ENCODE measurements around the gene MEGF11.

DNA sequence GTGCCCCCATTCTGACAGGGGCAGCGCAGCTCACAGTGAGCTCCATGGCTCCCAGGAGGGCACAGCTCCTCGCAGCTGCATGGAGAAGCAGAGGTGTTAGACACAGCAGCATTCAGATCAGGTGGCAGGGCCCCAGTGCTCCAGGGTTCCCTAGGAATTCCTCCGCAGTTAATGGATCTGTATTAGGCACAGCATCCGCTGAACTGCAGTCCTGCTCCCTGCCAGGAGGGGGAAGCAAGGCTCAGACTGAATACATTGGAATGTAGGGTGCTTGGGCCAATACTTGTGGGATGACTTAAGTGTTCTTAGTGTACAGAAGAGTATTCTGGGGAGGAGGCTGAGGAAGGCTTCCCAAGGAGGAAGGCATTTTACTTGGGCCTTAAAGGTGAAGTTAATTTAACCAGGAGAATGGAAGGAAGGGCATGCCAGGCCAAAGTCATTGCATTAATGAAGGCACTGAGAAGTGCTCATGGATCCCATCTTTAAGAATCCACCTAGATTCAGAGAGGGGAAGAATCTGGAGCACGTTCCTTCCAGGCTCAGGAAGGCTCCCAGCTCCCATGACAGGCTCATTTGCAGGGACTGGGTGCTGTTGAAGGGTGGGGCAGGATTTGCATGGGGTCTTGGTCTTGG is 272.6 kb downstream of the MEGF11 start:
- TF ChIP-seq, protein P1, sequence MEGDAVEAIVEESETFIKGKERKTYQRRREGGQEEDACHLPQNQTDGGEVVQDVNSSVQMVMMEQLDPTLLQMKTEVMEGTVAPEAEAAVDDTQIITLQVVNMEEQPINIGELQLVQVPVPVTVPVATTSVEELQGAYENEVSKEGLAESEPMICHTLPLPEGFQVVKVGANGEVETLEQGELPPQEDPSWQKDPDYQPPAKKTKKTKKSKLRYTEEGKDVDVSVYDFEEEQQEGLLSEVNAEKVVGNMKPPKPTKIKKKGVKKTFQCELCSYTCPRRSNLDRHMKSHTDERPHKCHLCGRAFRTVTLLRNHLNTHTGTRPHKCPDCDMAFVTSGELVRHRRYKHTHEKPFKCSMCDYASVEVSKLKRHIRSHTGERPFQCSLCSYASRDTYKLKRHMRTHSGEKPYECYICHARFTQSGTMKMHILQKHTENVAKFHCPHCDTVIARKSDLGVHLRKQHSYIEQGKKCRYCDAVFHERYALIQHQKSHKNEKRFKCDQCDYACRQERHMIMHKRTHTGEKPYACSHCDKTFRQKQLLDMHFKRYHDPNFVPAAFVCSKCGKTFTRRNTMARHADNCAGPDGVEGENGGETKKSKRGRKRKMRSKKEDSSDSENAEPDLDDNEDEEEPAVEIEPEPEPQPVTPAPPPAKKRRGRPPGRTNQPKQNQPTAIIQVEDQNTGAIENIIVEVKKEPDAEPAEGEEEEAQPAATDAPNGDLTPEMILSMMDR (IDR thresholded peaks at IDR 0.05) = peak; percentile 30 to 82 (median 69)
- TF ChIP-seq POLR2A (IDR thresholded peaks at IDR 0.05) = no peak
